GM21360 (cell line): ENCODE results near the gene RAVER1.
"Not testable (repeated sequence)": the region's sequence is repeated elsewhere in the genome, so short reads cannot be mapped to it uniquely, and the experiment has no call there.

Source experiments
- ATAC-seq: cut with Tn5 transposase; IDR thresholded peaks from one replicate; pipeline ENCODE4 v1.9.1; 2021; ENCODE audit warnings: mild to moderate bottlenecking, moderate library complexity; ENCODE audit not compliant: unreplicated experiment

Gene RAVER1, protein sequence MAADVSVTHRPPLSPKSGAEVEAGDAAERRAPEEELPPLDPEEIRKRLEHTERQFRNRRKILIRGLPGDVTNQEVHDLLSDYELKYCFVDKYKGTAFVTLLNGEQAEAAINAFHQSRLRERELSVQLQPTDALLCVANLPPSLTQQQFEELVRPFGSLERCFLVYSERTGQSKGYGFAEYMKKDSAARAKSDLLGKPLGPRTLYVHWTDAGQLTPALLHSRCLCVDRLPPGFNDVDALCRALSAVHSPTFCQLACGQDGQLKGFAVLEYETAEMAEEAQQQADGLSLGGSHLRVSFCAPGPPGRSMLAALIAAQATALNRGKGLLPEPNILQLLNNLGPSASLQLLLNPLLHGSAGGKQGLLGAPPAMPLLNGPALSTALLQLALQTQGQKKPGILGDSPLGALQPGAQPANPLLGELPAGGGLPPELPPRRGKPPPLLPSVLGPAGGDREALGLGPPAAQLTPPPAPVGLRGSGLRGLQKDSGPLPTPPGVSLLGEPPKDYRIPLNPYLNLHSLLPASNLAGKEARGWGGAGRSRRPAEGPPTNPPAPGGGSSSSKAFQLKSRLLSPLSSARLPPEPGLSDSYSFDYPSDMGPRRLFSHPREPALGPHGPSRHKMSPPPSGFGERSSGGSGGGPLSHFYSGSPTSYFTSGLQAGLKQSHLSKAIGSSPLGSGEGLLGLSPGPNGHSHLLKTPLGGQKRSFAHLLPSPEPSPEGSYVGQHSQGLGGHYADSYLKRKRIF

DNA sequence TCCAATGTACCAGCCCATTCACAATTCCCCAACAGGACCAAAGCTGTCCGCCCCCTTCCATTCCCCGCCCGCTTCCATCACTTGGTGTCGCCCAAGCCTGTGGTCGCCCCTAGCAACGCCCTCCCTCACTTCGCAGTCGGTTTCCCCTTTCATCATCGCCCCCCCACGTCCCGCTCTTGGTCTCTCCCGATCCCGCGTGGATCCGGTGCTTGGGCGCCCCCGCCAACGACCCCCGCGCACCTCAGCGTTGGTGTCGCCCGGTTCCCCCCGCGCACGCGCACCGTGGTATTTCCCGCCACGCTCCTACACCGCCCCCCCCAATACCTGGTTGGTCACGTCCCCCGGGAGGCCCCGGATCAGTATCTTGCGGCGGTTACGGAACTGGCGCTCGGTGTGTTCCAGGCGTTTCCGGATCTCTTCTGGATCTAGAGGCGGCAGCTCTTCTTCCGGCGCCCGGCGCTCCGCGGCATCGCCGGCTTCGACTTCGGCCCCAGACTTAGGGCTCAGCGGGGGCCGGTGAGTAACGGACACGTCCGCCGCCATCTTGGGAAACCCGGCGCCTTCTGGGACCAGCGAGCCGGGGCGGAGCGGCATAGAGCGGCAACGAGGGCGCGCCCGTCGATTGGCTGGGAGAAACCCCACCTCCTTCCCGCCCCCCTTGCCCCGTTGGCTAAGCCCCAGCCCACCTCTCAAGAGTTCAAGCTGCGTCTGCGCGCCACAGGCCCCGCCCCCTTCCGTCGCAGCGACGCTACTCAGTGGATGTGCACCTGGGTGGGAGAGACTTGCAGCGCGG is at the start of gene RAVER1:
TSS of gene RAVER1 (minus strand) at position 565 of the 793 bp plus-strand sequence. CDS start at position 543, 22 bp downstream.
- peak; percentile 83 for ATAC-seq

DNA sequence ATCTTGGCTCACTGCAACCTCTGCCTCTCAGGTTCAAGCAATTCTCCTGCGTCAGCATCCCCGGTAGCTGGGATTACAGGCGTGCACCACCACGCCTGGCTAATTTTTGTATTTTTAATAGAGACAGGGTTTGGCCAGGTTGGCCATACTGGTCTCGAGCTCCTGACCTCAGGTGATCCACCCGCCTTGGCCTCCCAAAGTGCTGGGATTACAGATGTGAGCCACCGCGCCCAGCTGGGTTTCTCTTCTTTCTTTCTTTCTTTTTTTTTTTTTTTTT is 49.8 kb upstream of the RAVER1 start:
- not testable (repeated sequence) for ATAC-seq

DNA sequence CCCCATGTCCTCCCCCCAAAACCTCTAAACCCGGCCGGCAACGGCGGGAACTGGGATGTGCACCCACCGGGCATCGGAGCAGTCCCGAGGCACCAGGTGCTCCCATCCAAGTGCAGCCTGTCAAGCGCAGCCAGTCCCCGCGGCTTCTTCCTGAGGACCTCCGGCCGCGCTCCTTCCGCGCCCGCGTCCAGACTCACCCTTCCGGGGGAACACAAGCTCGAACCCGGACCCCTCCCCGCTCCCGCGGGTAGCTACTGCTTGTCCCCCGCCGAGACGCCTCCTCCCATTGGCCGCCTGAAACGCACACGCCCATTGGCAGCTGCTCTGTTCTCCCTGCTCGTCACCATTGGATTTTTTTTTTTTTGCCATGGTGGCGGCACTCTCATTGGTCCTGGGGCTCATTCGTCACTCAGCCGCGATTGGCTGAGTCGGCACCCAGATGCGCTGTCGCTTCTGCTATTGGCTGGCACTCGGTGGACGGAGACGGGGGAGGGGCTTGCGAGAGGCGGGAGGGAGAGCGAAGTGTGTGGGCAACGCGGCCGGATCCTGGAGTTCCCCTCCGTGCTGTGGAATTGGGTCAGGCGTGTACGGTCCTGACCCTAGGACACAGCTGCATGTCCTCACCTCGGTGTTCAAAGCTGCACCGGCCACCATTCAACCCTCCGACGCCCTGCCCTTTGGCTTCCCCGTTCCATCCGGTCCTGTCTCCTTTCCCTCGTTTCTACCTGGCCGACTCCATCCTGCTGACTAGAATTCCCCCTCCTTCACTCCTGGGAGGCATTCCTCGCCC is 47.2 kb upstream of the RAVER1 start, which contains the start of gene TYK2:
TSS of gene TYK2 (minus strand) at position 260 of the 790 bp plus-strand sequence. CDS start 2,166 bp downstream, outside the sequence.
- peak; percentile 91 for ATAC-seq

GRCh38 chr19:10379880-10380312 is 46.6 kb upstream of the RAVER1 start:
- no peak for ATAC-seq

GRCh38 chr19:10378124-10378523 is 44.8 kb upstream of the RAVER1 start:
- no peak for ATAC-seq

GRCh38 chr19:10377140-10377640 is 43.9 kb upstream of the RAVER1 start:
- not testable (repeated sequence) for ATAC-seq

GRCh38 chr19:10374931-10375330 is 41.6 kb upstream of the RAVER1 start:
- ATAC-seq = no peak

- ATAC-seq = no peak
Measured at GRCh38 chr19:10372690-10373089, 39.4 kb upstream of the RAVER1 start.

DNA sequence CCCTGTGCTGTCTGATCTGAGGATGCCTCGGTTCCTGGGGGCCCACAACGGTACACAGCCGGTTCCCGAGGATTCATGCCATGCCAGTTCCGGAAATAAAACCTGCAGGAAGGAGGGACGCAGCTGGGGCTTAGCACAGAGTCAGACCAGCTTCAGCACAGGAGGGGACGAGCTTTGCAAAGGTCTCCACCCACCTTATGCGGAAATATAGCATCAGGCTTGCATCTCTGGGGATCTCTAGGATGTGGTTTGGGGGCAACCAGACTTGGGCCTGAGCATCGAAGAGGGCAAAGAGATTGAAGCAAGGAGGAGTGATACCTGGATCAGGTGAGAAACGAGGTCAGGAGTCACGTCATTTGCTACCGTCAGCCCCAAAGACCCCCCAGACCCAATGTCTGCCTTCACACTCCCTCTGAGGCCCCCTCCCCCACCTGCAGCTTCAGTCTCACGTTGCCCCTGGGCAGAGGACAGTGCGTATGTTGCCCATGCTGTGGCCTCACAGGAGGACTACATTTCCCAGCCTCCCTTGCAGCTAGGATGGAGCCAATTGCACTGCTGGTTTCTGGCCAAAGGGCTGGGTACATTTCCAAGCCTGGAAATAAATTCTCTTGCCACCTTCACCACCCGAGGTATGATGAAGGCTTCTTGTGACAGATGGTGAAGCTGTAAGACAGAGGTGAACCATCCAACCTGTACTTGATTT is 34.9 kb upstream of the RAVER1 start:
- no peak for ATAC-seq

DNA sequence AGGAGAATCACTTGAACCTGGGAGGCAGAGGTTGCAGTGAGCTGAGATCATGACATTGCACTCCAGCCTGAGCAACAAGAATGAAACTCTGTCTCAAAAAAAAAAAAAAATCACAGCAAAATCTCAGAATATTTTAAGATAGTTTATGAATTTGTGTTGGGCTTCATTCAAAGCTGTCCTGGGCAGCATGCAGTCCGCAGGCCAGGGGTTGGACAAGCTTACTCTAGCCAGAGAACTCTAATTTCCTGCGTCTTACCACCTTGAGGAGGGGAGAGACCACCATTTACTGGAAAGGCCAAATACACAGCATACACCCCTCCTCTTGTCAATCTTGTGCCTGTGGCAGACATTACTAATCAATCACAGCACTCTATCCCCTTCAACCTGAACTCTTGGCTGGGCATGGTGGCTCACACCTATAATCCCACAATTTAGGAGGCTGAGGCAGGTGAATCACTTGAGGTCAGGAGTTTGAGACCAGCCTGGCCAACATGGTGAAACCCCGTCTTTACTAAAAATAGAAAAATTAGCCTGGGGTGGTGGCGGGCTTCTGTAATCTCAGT is 33.7 kb upstream of the RAVER1 start:
- not testable (repeated sequence) for ATAC-seq

DNA sequence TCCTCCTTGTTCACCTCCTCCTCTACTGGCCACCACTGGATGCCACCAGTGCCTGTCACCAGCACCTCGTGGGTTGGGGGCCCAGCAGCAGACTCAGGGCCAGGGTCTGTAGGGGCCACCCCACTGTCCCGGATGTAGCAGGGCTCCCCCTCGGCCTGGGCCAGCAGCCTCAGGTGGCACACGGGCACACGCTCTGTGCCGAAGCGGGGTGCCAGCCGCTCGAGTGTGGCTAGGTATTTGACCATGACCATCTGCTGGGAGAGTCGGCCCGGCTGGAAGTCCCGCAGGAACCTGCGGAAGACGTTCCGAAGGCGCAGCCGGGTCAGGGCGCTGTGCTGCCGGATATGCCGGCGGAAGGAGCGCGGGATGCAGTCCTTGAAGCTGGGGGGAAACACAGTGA is 32.2 kb upstream of the RAVER1 start:
- ATAC-seq = no peak

GRCh38 chr19:10364644-10365043 is 31.3 kb upstream of the RAVER1 start:
- no peak for ATAC-seq

DNA sequence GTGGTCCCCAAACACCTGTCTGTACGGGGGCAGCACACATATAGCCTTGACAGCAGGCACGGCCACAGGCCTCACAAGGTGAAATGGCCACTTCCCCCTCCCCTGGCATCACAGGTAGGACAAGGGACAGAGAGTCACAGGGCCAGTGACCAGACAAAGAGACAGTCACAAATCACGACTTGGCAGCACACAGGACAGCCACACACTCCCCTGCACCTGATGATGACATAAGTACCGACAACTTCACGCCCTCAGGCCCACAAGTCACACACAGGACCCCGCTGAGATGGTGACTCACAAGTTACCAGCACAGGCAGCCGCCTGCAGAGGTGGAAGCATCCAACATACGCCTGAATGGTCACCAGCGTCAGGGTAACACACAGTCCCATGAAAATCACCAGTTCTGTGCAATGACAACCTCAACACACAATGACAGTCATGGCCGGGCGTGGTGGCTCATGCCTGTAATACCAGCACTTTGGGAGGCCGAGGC is 30.5 kb upstream of the RAVER1 start:
- ATAC-seq = no peak

GRCh38 chr19:10362259-10362658 is 28.9 kb upstream of the RAVER1 start:
- no peak for ATAC-seq

DNA sequence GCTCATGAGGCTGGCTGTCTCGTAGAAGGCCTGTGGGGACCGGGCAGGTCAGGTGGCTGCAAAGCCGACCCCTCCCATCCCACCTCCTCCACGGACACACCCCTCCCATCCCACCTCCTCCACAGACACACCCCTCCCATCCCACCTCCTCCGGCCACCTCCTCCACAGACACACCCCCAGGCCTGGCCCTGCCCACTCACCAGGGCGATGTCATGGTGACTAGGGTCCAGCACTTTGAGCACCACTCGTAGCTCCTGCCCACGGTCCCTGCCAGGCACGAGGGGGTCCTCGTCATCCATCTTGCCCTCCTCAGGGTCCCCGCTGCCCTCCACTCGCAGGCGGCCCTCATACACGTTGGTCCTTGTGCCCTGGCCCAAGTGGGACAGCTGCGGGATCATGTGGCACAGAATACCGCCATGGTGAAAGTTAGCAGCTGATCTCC is 28.3 kb upstream of the RAVER1 start:
- ATAC-seq = no peak

DNA sequence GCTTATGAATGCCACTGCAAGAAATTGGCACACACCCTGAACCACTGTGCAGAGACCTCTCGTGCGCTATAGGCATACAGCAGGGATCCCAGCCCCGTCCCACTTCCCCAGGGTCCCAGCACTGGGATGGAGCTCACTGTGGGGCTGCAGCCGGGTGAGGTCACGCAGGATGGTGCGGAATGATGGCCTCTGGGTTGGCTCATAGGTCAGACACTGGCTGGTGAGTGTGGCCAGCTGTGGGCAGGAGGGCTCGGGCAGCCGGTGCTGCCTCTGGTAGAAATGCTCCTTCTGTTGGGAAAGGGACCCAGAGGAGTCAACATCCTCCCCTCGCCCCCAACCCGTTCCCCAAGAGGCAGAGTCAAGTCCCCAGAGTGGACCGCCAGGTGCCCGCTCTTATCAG is 23.1 kb upstream of the RAVER1 start:
- ATAC-seq = no peak

DNA sequence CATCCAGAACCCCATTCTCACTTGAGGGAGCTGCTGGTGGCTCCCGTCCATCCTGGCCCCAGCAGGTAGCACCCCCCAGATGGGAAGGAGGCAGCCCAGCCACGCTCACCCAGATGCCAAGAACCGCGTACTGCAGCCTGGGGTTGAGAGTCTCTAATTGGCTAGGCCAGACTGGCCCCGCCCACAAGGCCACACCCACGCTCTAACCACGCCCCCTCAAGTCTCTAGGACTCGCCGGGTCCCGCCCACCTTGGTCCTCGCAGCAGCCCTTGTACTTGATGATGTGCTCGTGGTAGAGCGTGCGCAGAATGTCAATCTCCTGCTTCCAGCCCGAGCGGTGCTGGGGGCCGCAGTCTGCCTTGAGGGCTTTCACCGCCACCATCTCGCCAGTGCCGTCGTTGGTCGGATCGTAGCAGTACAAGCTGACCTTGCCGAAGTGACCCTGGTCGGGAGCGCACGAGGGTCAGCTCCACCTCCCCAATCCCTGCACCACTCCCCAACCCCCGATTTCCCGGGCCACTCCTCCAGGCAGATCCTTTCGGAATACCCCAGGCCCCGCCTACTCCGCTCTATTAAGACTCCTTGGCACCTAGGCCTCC is 20.6 kb upstream of the RAVER1 start:
- no peak for ATAC-seq

GRCh38 chr19:10352764-10353671 is 19.7 kb upstream of the RAVER1 start:
- no peak for ATAC-seq
